ENCODE measurements around the gene ACAP1. TPM values are rescaled to one million over a fixed set of nuclear protein-coding genes. Genes with fewer than 3 reads are reported as not detected.

The ACAP1 gene
- total RNA-seq, 3 donors from 2014 or later: 3.4 to 6.6 (median 5.2) TPM

DNA sequence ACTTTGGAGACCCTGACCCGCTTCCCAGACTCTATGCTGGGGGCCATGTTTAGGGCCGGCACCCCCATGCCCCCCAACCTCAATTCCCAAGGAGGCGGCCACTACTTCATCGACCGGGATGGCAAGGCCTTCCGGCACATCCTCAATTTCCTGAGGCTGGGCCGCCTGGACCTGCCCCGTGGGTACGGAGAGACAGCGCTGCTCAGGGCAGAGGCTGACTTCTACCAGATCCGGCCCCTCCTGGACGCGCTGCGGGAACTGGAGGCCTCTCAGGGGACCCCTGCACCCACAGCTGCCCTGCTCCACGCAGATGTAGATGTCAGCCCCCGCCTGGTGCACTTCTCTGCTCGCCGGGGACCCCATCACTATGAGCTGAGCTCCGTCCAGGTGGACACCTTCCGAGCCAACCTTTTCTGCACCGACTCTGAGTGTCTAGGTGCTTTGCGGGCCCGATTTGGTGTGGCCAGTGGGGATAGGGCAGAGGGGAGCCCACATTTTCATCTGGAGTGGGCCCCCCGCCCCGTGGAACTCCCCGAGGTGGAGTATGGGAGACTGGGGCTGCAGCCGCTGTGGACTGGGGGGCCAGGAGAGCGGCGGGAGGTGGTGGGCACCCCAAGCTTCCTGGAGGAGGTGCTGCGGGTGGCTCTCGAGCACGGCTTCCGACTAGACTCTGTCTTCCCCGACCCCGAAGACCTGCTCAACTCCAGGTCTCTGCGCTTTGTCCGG is 16.7 kb downstream of the ACAP1 start:
- H3K27me3 ChIP-seq: no peaks in the 10 kb centered on the region
- H3K36me3 ChIP-seq: no peaks in the 10 kb centered on the region
- H3K4me1 ChIP-seq: peaks cover 0 to 12% of the 10 kb centered on the region in 2 donors
- no peaks in the 10 kb centered on the region for H3K9me3 ChIP-seq
- intact Hi-C loops (cut with DNase I; ENCODE audit: low total_unique reads): loop anchor here (10.0 kb wide), 1 partner anchor 82 kb away; the partner anchor contains the start of genes FGF11 and TMEM102
- TF ChIP-seq POLR2A (IDR thresholded peaks at IDR 0.05) (no peak), POLR2AphosphoS5 (IDR thresholded peaks at IDR 0.05) (no peak)
- peak overlapping the region; percentile 98 to 99 for H3K27ac ChIP-seq
- no peak for DNase-seq (ENCODE audit: low spot score in 2 of 2)
- H3K4me3 ChIP-seq: peak overlapping the region; percentile 70 to 79 (median 72)

DNA sequence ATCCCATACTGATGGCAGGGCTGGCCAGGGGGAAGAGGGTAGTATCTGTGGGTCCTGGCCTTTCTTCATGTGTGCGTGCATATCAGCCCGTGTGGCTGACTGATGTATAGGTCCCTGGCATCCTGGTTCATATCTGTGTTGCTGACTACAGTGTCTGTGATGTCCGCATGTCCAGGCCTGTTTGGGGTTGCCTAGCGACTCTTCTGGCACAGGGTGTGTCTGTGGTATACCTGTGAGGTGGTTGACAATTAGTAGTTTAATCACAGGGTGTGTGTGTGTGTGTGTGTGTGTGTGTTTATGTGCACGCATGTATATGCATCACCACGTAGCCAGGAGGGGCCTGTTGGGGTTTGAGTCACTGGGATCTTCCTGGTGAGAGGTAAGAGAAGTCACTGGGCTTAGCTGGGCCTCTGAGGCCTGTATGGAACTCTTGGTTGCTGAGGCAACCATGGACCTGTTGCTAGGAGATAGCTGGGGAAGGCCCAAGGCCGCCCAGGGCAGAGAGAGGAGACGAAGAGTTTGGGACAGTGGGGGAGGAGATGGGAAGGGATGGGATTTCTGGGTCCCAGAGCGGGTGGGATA is 18.0 kb downstream of the ACAP1 start:
- TF ChIP-seq POLR2AphosphoS5 (IDR thresholded peaks at IDR 0.05): no peak
- TF ChIP-seq, protein P1, sequence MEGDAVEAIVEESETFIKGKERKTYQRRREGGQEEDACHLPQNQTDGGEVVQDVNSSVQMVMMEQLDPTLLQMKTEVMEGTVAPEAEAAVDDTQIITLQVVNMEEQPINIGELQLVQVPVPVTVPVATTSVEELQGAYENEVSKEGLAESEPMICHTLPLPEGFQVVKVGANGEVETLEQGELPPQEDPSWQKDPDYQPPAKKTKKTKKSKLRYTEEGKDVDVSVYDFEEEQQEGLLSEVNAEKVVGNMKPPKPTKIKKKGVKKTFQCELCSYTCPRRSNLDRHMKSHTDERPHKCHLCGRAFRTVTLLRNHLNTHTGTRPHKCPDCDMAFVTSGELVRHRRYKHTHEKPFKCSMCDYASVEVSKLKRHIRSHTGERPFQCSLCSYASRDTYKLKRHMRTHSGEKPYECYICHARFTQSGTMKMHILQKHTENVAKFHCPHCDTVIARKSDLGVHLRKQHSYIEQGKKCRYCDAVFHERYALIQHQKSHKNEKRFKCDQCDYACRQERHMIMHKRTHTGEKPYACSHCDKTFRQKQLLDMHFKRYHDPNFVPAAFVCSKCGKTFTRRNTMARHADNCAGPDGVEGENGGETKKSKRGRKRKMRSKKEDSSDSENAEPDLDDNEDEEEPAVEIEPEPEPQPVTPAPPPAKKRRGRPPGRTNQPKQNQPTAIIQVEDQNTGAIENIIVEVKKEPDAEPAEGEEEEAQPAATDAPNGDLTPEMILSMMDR (IDR thresholded peaks at IDR 0.05): no peak
- TF ChIP-seq POLR2A (IDR thresholded peaks at IDR 0.05): no peak
- intact Hi-C loops (cut with DNase I; ENCODE audit: low total_unique reads): loop anchor here (10.0 kb wide), 1 partner anchor 80 kb away; the partner anchor contains the start of genes FGF11 and TMEM102
- Histone ChIP-seq H3K4me1 (peaks cover 0 to 12% of the 10 kb centered on the region in 2 donors), H3K9me3 (no peaks in the 10 kb centered on the region), H3K36me3 (no peaks in the 10 kb centered on the region), H3K27ac (peak overlapping the region; percentile 60 to 74), H3K27me3 (no peaks in the 10 kb centered on the region), H3K4me3 (no peak overlapping the region)
- DNase-seq (ENCODE audit: low spot score in 2 of 2): peak in 1 of 2 donors; percentile 32

GRCh38 chr17:7355053-7355452 is 18.7 kb downstream of the ACAP1 start, which contains the start of gene TMEM95:
TMEM95 (plus strand) TSS chr17:7355156; CDS start chr17:7355205, 49 bp downstream.
- Histone ChIP-seq H3K27me3 (no peaks in the 10 kb centered on the region), H3K36me3 (no peaks in the 10 kb centered on the region), H3K27ac (peak within 1 kb of the TSS; percentile 60 to 74), H3K4me1 (peaks cover 0 to 12% of the 10 kb centered on the region in 2 donors), H3K4me3 (peak within 1 kb of the TSS in 1 of 3 donors; percentile 54), H3K9me3 (no peaks in the 10 kb centered on the region)
- TF ChIP-seq, protein P1 (IDR thresholded peaks at IDR 0.05): no peak
- TF ChIP-seq POLR2A (IDR thresholded peaks at IDR 0.05): no peak
- DNase-seq (ENCODE audit: low spot score in 2 of 2): no peak
- intact Hi-C loops (cut with DNase I; ENCODE audit: low total_unique reads): loop anchor here (10.0 kb wide), 1 partner anchor 80 kb away; the partner anchor contains the start of genes FGF11 and TMEM102

DNA sequence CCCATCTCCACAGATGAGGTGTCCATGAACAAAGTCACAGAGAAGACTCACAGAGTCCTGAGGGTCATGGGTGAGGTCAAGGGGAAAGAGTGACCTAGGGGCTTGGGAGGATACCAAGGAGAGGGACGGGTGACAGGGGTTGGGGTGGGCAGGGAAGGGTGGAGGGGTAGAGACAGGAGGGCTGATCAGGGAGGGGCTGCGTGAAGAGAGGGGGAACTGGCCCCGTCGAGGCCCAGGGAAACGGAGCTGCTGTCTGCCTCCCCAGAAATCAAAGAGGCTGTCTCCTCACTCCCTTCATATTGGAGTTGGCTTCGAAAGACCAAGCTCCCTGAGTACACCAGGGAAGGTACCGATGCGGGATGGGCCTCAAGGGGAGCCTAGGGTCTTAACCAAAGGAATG is 19.2 kb downstream of the ACAP1 start:
- TF ChIP-seq, protein P1 (IDR thresholded peaks at IDR 0.05): no peak
- TF ChIP-seq POLR2A (IDR thresholded peaks at IDR 0.05) (no peak), POLR2AphosphoS5 (IDR thresholded peaks at IDR 0.05) (no peak)
- intact Hi-C loops (cut with DNase I; ENCODE audit: low total_unique reads): loop anchor here (10.0 kb wide), 1 partner anchor 79 kb away; the partner anchor contains the start of genes FGF11 and TMEM102
- Histone ChIP-seq H3K36me3 (no peaks in the 10 kb centered on the region), H3K9me3 (no peaks in the 10 kb centered on the region), H3K27me3 (no peaks in the 10 kb centered on the region), H3K4me1 (peaks cover 0 to 12% of the 10 kb centered on the region in 2 donors), H3K27ac (peak overlapping the region; percentile 60 to 74), H3K4me3 (no peak overlapping the region)
- DNase-seq (ENCODE audit: low spot score in 2 of 2): no peak

GRCh38 chr17:7356072-7356549 is 19.8 kb downstream of the ACAP1 start:
- peak; percentile 69 to 85 for DNase-seq (ENCODE audit: low spot score in 2 of 2)
- intact Hi-C loops (cut with DNase I; ENCODE audit: low total_unique reads): loop anchor here (10.0 kb wide), 1 partner anchor 79 kb away; the partner anchor contains the start of genes FGF11 and TMEM102
- Histone ChIP-seq H3K9me3 (no peaks in the 10 kb centered on the region), H3K4me1 (peaks cover 0 to 12% of the 10 kb centered on the region in 2 donors), H3K27ac (peak overlapping the region; percentile 60 to 74), H3K4me3 (peak overlapping the region in 2 of 3 donors; percentile 3 to 54), H3K36me3 (no peaks in the 10 kb centered on the region), H3K27me3 (no peaks in the 10 kb centered on the region)
- peak in 1 of 3 donors; percentile 23 for TF ChIP-seq POLR2AphosphoS5 (IDR thresholded peaks at IDR 0.05)
- TF ChIP-seq POLR2A (IDR thresholded peaks at IDR 0.05): no peak
- TF ChIP-seq, protein P1 (IDR thresholded peaks at IDR 0.05): peak; percentile 81 to 91 (median 90)

Measured in breast epithelium (tissue), 4 donors.